WTC11 (cell line): ENCODE measurements around the gene SHISA6. TPM values are rescaled to one million over a fixed set of nuclear protein-coding genes. Genes with fewer than 3 reads are reported as not detected.

Experiments used
- ATAC-seq: fragments of 200-7000 bp; cut with Tn5 transposase; 2 replicates; pipeline ENCODE4 v1.10.0; 2021; ENCODE audit warnings: mild to moderate bottlenecking, moderate library complexity
- CTCF ChIA-PET: fragments of 300-600 bp; sonication (Branson Sonifier 250); formaldehyde crosslinking; loops from one replicate; lab custom pipeline; 2021; ENCODE audit warnings: antibody characterized with exemption; lab: Charles Lee
- POLR2A ChIA-PET: fragments of 350-600 bp; sonication (Branson Sonifier 250); formaldehyde crosslinking; loops from one replicate; lab custom pipeline; 2021; ENCODE audit warnings: antibody characterized with exemption; lab: Charles Lee
- DNase-seq: peaks from one replicate; pipeline ENCODE4 v3.0.0; 2021; ENCODE audit warnings: low spot score
- H3K27ac Mint-ChIP-seq: 2 replicates; pipeline ENCODE4 v1.8.0; 2021; ENCODE audit warnings: mixed read lengths
- H3K27me3 Mint-ChIP-seq: 2 replicates; pipeline ENCODE4 v1.8.0; 2021; ENCODE audit warnings: low read depth, mild to moderate bottlenecking, moderate library complexity, mixed read lengths
- H3K36me3 Mint-ChIP-seq: 2 replicates; pipeline ENCODE4 v1.8.0; 2021; ENCODE audit warnings: mixed read lengths
- H3K4me1 Mint-ChIP-seq: 2 replicates; pipeline ENCODE4 v1.8.0; 2022; ENCODE audit warnings: mixed read lengths
- H3K4me3 Mint-ChIP-seq: 2 replicates; pipeline ENCODE4 v1.8.0; 2021; ENCODE audit warnings: mild to moderate bottlenecking, moderate library complexity, mixed read lengths
- H3K9me3 Mint-ChIP-seq: 2 replicates; pipeline ENCODE4 v1.8.0; 2021; ENCODE audit warnings: mixed read lengths
- HMGXB4 ChIP-seq: sonication (generic); formaldehyde crosslinking; IDR thresholded peaks from 2 replicates; pipeline ENCODE4 v1.8.1; 2023; ENCODE audit warnings: mild to moderate bottlenecking, moderate library complexity, missing genetic modification reagents
- KAT7 ChIP-seq: sonication (generic); formaldehyde crosslinking; IDR thresholded peaks from 2 replicates; pipeline ENCODE4 v1.8.1; 2023; ENCODE audit warnings: missing genetic modification reagents, mild to moderate bottlenecking, borderline replicate concordance
- MXD4 ChIP-seq: fragments of 250-450 bp; sonication (Bioruptor Pico); IDR thresholded peaks from 2 replicates; pipeline ENCODE4 v1.8.0; 2021; ENCODE audit warnings: mild to moderate bottlenecking, moderate library complexity, borderline replicate concordance
- MYBL2 ChIP-seq: sonication (generic); formaldehyde crosslinking; IDR thresholded peaks from 2 replicates; pipeline ENCODE4 v1.8.1; 2023; ENCODE audit warnings: mild to moderate bottlenecking, moderate library complexity, missing genetic modification reagents
- NR2C2 ChIP-seq: sonication (generic); formaldehyde crosslinking; IDR thresholded peaks from 2 replicates; pipeline ENCODE4 v1.8.0; 2022; ENCODE audit warnings: mild to moderate bottlenecking, missing genetic modification reagents
- RORB ChIP-seq: fragments of 250-450 bp; sonication (Bioruptor Pico); IDR thresholded peaks from 2 replicates; pipeline ENCODE4 v1.9.0; 2021; ENCODE audit warnings: mild to moderate bottlenecking
- SP1 ChIP-seq: sonication (generic); formaldehyde crosslinking; conservative IDR thresholded peaks from 2 replicates; pipeline ENCODE4 v1.8.1; 2022; ENCODE audit warnings: missing genetic modification reagents
- TP53 ChIP-seq: sonication (generic); formaldehyde crosslinking; IDR thresholded peaks from 2 replicates; pipeline ENCODE4 v1.8.1; 2023; ENCODE audit warnings: mild to moderate bottlenecking, missing genetic modification reagents
- ZMAT4 ChIP-seq: fragments of 250-450 bp; sonication (Bioruptor Pico); IDR thresholded peaks from 2 replicates; pipeline ENCODE4 v1.9.0; 2021; ENCODE audit warnings: mild to moderate bottlenecking
- ZNF219 ChIP-seq: sonication (generic); formaldehyde crosslinking; IDR thresholded peaks from 2 replicates; pipeline ENCODE4 v1.8.0; 2023; ENCODE audit warnings: missing genetic modification reagents, mild to moderate bottlenecking, borderline replicate concordance
- ZNF263 ChIP-seq: sonication (generic); formaldehyde crosslinking; IDR thresholded peaks from 2 replicates; pipeline ENCODE4 v1.8.1; 2022; ENCODE audit warnings: low read depth, mild to moderate bottlenecking, moderate library complexity, missing genetic modification reagents
- ZNF317 ChIP-seq: sonication (generic); formaldehyde crosslinking; IDR thresholded peaks from 2 replicates; pipeline ENCODE4 v1.8.1; 2023; ENCODE audit warnings: low read depth, mild to moderate bottlenecking, moderate library complexity, missing genetic modification reagents, borderline replicate concordance
- total RNA-seq: library from RNA; stranded (reverse); gene quantifications from 3 replicates; pipeline ENCODE4 v1.2.3, GENCODE V29; 2021
- TF ChIP-seq, protein P1 (sequence below): fragments of 250-450 bp; sonication (Bioruptor Pico); IDR thresholded peaks from 2 replicates; pipeline ENCODE4 v1.9.0; 2021; ENCODE audit warnings: mild to moderate bottlenecking, borderline replicate concordance
- TF ChIP-seq, protein P2 (sequence below): sonication (generic); formaldehyde crosslinking; IDR thresholded peaks from 2 replicates; pipeline ENCODE4 v1.8.0; 2022; ENCODE audit warnings: mild to moderate bottlenecking, missing genetic modification reagents
- TF ChIP-seq, protein P3 (sequence below): sonication (generic); formaldehyde crosslinking; IDR thresholded peaks from 2 replicates; pipeline ENCODE4 v1.8.1; 2022; ENCODE audit warnings: missing genetic modification reagents, borderline replicate concordance
- TF ChIP-seq, protein P4 (sequence below): sonication (generic); formaldehyde crosslinking; IDR thresholded peaks from 2 replicates; pipeline ENCODE4 v1.8.0; 2022; ENCODE audit warnings: mild to moderate bottlenecking, missing genetic modification reagents

The SHISA6 gene
- total RNA-seq, 1 experiment from 2014 or later: 1.1 TPM

- TF ChIP-seq, protein P1, sequence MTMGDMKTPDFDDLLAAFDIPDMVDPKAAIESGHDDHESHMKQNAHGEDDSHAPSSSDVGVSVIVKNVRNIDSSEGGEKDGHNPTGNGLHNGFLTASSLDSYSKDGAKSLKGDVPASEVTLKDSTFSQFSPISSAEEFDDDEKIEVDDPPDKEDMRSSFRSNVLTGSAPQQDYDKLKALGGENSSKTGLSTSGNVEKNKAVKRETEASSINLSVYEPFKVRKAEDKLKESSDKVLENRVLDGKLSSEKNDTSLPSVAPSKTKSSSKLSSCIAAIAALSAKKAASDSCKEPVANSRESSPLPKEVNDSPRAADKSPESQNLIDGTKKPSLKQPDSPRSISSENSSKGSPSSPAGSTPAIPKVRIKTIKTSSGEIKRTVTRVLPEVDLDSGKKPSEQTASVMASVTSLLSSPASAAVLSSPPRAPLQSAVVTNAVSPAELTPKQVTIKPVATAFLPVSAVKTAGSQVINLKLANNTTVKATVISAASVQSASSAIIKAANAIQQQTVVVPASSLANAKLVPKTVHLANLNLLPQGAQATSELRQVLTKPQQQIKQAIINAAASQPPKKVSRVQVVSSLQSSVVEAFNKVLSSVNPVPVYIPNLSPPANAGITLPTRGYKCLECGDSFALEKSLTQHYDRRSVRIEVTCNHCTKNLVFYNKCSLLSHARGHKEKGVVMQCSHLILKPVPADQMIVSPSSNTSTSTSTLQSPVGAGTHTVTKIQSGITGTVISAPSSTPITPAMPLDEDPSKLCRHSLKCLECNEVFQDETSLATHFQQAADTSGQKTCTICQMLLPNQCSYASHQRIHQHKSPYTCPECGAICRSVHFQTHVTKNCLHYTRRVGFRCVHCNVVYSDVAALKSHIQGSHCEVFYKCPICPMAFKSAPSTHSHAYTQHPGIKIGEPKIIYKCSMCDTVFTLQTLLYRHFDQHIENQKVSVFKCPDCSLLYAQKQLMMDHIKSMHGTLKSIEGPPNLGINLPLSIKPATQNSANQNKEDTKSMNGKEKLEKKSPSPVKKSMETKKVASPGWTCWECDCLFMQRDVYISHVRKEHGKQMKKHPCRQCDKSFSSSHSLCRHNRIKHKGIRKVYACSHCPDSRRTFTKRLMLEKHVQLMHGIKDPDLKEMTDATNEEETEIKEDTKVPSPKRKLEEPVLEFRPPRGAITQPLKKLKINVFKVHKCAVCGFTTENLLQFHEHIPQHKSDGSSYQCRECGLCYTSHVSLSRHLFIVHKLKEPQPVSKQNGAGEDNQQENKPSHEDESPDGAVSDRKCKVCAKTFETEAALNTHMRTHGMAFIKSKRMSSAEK: no peak
- TF ChIP-seq, protein P2, sequence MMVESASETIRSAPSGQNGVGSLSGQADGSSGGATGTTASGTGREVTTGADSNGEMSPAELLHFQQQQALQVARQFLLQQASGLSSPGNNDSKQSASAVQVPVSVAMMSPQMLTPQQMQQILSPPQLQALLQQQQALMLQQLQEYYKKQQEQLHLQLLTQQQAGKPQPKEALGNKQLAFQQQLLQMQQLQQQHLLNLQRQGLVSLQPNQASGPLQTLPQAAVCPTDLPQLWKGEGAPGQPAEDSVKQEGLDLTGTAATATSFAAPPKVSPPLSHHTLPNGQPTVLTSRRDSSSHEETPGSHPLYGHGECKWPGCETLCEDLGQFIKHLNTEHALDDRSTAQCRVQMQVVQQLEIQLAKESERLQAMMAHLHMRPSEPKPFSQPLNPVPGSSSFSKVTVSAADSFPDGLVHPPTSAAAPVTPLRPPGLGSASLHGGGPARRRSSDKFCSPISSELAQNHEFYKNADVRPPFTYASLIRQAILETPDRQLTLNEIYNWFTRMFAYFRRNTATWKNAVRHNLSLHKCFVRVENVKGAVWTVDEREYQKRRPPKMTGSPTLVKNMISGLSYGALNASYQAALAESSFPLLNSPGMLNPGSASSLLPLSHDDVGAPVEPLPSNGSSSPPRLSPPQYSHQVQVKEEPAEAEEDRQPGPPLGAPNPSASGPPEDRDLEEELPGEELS (CRISPR knock-in tag): no peak
- no peak for TF ChIP-seq ZNF317 (CRISPR knock-in tag)
- no peak for TF ChIP-seq MYBL2
- no peak for TF ChIP-seq HMGXB4 (CRISPR knock-in tag)
- TF ChIP-seq, all 79 proteins: peak for 0
Measured at GRCh38 chr17:11278186-11278991, 37.4 kb downstream of the SHISA6 start (continued).

DNA sequence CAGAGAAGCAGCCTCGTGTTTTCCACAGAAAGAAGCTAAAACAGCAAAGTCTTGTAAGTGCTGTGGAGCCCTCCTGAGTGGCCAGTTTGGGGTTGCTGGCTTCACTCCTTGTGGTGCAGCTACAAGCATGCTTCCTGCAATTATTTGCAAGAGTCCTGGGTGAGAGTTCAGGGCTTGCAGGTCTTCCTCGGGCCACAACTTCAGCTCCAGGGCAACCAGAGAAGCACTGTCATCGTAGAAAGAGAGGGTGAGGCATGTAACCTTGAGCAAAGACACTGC is 37.9 kb downstream of the SHISA6 start:
- no peak for DNase-seq

More for the DNA sequence above, 37.9 kb downstream of the SHISA6 start:
- peaks cover 34% of the 10 kb centered on the region for H3K36me3 Mint-ChIP-seq
- POLR2A ChIA-PET: no interaction called here
- no peak for ATAC-seq
- no peak overlapping the region for H3K4me3 Mint-ChIP-seq
- CTCF ChIA-PET: no interaction called here
- peaks cover 47% of the 10 kb centered on the region for H3K9me3 Mint-ChIP-seq
- TF ChIP-seq ZNF219 (CRISPR knock-in tag): no peak
- no peak for TF ChIP-seq ZNF263 (CRISPR knock-in tag)
- TF ChIP-seq SP1: no peak
- TF ChIP-seq NR2C2: no peak
- TF ChIP-seq, protein P3, sequence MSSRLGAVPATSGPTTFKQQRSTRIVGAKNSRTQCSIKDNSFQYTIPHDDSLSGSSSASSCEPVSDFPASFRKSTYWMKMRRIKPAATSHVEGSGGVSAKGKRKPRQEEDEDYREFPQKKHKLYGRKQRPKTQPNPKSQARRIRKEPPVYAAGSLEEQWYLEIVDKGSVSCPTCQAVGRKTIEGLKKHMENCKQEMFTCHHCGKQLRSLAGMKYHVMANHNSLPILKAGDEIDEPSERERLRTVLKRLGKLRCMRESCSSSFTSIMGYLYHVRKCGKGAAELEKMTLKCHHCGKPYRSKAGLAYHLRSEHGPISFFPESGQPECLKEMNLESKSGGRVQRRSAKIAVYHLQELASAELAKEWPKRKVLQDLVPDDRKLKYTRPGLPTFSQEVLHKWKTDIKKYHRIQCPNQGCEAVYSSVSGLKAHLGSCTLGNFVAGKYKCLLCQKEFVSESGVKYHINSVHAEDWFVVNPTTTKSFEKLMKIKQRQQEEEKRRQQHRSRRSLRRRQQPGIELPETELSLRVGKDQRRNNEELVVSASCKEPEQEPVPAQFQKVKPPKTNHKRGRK (CRISPR knock-in tag): no peak
- TF ChIP-seq, protein P4, sequence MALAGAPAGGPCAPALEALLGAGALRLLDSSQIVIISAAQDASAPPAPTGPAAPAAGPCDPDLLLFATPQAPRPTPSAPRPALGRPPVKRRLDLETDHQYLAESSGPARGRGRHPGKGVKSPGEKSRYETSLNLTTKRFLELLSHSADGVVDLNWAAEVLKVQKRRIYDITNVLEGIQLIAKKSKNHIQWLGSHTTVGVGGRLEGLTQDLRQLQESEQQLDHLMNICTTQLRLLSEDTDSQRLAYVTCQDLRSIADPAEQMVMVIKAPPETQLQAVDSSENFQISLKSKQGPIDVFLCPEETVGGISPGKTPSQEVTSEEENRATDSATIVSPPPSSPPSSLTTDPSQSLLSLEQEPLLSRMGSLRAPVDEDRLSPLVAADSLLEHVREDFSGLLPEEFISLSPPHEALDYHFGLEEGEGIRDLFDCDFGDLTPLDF (CRISPR knock-in tag): no peak
- TF ChIP-seq RORB (CRISPR knock-in tag): no peak
- no peak for TF ChIP-seq ZMAT4 (CRISPR knock-in tag)
- no peak for TF ChIP-seq MXD4
- no peak for TF ChIP-seq KAT7
- no peak for TF ChIP-seq TP53
- peaks cover 3% of the 10 kb centered on the region; the same call in 1 of the 2 replicates for H3K27me3 Mint-ChIP-seq
- H3K4me1 Mint-ChIP-seq: peaks cover 6% of the 10 kb centered on the region
- H3K27ac Mint-ChIP-seq: no peak overlapping the region
